Measurements from ENCODE around the gene ARL16. TPM values are rescaled to one million over a fixed set of nuclear protein-coding genes. Genes with fewer than 3 reads are reported as not detected.

ARL16 gene
- polyA plus RNA-seq, 1 of the 3 experiments (the other 2 are of a cell fraction): 148 TPM

GRCh38 chr17:81696218-81696941, 12.8 kb upstream of the ARL16 start:
- POLR2A ChIA-PET: interaction anchor here (0.6 to 1.3 kb wide), 2 partner anchors 13 to 29 kb away, joined by 5 to 6 read pairs; partner anchors contain the start of genes ARL16 and HGS
- peaks cover 91% of the 10 kb centered on the region for H3K79me2 ChIP-seq (ENCODE audit: insufficient read depth)
- peaks cover 47 to 81% of the 10 kb centered on the region in 2 experiments for H3K36me3 ChIP-seq (replicated peaks in 1 of 2; ENCODE audit: control insufficient read depth in 1 of 2, insufficient read depth in 2 of 2, low read length in 1 of 2)
- no peaks in the 10 kb centered on the region for H3K9me3 ChIP-seq
- H3K4me1 ChIP-seq (ENCODE audit: control insufficient read depth in 1 of 2, insufficient read depth in 2 of 2, low read depth in 1 of 2, low read length in 1 of 2): peaks cover 5 to 8% of the 10 kb centered on the region in 2 experiments; a peak in 2 of 4 replicates
- no peak for TF ChIP-seq RFX5 (IDR thresholded peaks at IDR 0.05; ENCODE audit: low read length)
- TF ChIP-seq TEAD4 (IDR thresholded peaks at IDR 0.05; ENCODE audit: borderline replicate concordance, insufficient read depth): no peak
- no peak for TF ChIP-seq SIN3A (IDR thresholded peaks at IDR 0.05; ENCODE audit: borderline replicate concordance, low read depth, low read length)
- TF ChIP-seq, protein P1, sequence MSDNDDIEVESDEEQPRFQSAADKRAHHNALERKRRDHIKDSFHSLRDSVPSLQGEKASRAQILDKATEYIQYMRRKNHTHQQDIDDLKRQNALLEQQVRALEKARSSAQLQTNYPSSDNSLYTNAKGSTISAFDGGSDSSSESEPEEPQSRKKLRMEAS (IDR thresholded peaks at IDR 0.05; ENCODE audit: low read depth): no peak
- TF ChIP-seq RXRA (IDR thresholded peaks at IDR 0.05; ENCODE audit: borderline replicate concordance, low read depth): no peak
- TF ChIP-seq FOXJ3 (CRISPR knock-in tag; IDR thresholded peaks at IDR 0.05): no peak
- no peak for TF ChIP-seq MEF2A (IDR thresholded peaks at IDR 0.05; ENCODE audit: borderline replicate concordance, low read depth)
- no peak for TF ChIP-seq YY1 (IDR thresholded peaks at IDR 0.05; ENCODE audit: low read depth)
- peaks cover 49% of the 10 kb centered on the region for H4K20me1 ChIP-seq (ENCODE audit: insufficient read depth)
- H3K27ac ChIP-seq (ENCODE audit: low read depth in 2 of 2, low read length in 1 of 2): no peak overlapping the region
- WGBS (ENCODE audit: low lambda C conversion rate): 93% methylated on average over 39 of the region's 40 CpGs
- CTCF ChIA-PET: interaction anchor here (1.5 to 1.8 kb wide), 2 partner anchors 17 to 21 kb away, joined by 3 to 9 read pairs; no protein-coding TSS in a partner anchor
- H2AFZ ChIP-seq (ENCODE audit: low read depth): no peak overlapping the region
- no peak for DNase-seq
- H3K27me3 ChIP-seq (ENCODE audit: insufficient read depth): no peaks in the 10 kb centered on the region
- no peak overlapping the region for H3K4me3 ChIP-seq (ENCODE audit: low read depth in 2 of 2, low read length in 1 of 2)
- H3K9me2 ChIP-seq: no peaks in the 10 kb centered on the region
- no peak overlapping the region for H3K9ac ChIP-seq
- no peak overlapping the region for H3K4me2 ChIP-seq
- H3F3A ChIP-seq (replicated peaks; ENCODE audit: insufficient read depth): peaks cover 38% of the 10 kb centered on the region

GRCh38 chr17:81695801-81696200, 12.2 kb upstream of the ARL16 start:
- Histone ChIP-seq H2AFZ (ENCODE audit: low read depth) (no peak overlapping the region), H3K9ac (no peak overlapping the region), H3K4me2 (no peak overlapping the region), H3K9me2 (no peaks in the 10 kb centered on the region), H3K27me3 (ENCODE audit: insufficient read depth) (no peaks in the 10 kb centered on the region), H3K27ac (ENCODE audit: low read depth in 2 of 2, low read length in 1 of 2) (no peak overlapping the region), H3K4me1 (ENCODE audit: control insufficient read depth in 1 of 2, insufficient read depth in 2 of 2, low read depth in 1 of 2, low read length in 1 of 2) (peaks cover 0 to 2% of the 10 kb centered on the region in 2 experiments; a peak in 1 of 4 replicates), H3K4me3 (ENCODE audit: low read depth in 2 of 2, low read length in 1 of 2) (no peak overlapping the region), H3K9me3 (no peaks in the 10 kb centered on the region), H4K20me1 (ENCODE audit: insufficient read depth) (peaks cover 49% of the 10 kb centered on the region), H3F3A (replicated peaks; ENCODE audit: insufficient read depth) (peaks cover 32% of the 10 kb centered on the region), H3K36me3 (replicated peaks in 1 of 2; ENCODE audit: control insufficient read depth in 1 of 2, insufficient read depth in 2 of 2, low read length in 1 of 2) (peaks cover 46 to 81% of the 10 kb centered on the region in 2 experiments), H3K79me2 (ENCODE audit: insufficient read depth) (peaks cover 91% of the 10 kb centered on the region)
- POLR2A ChIA-PET: interaction anchor here (0.6 to 1.3 kb wide), 3 partner anchors 11 to 28 kb away, joined by 3 to 6 read pairs (median 5); partner anchors contain the start of genes ARL16 and HGS
- 94% methylated on average over 21 of the region's 22 CpGs for WGBS (ENCODE audit: low lambda C conversion rate)
- no peak for TF ChIP-seq MEF2A (IDR thresholded peaks at IDR 0.05; ENCODE audit: borderline replicate concordance, low read depth)
- TF ChIP-seq CHD2 (IDR thresholded peaks at IDR 0.05; ENCODE audit: low read length, partially characterized antibody): no peak
- TF ChIP-seq RCOR1 (IDR thresholded peaks at IDR 0.05; ENCODE audit: low read length): no peak
- TF ChIP-seq, protein P1 (IDR thresholded peaks at IDR 0.05; ENCODE audit: low read depth): no peak
- no peak for TF ChIP-seq GATA2 (CRISPR knock-in tag; IDR thresholded peaks at IDR 0.05)
- TF ChIP-seq NRF1 (IDR thresholded peaks at IDR 0.05; ENCODE audit: low read depth, low read length): no peak
- TF ChIP-seq, protein P2, sequence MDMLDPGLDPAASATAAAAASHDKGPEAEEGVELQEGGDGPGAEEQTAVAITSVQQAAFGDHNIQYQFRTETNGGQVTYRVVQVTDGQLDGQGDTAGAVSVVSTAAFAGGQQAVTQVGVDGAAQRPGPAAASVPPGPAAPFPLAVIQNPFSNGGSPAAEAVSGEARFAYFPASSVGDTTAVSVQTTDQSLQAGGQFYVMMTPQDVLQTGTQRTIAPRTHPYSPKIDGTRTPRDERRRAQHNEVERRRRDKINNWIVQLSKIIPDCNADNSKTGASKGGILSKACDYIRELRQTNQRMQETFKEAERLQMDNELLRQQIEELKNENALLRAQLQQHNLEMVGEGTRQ (IDR thresholded peaks at IDR 0.05; ENCODE audit: borderline replicate concordance, low read depth, low read length): no peak
- TF ChIP-seq FOXM1 (IDR thresholded peaks at IDR 0.05; ENCODE audit: low read depth): no peak
- TF ChIP-seq TEAD4 (IDR thresholded peaks at IDR 0.05; ENCODE audit: borderline replicate concordance, insufficient read depth): no peak
- TF ChIP-seq POLR2AphosphoS5 (IDR thresholded peaks at IDR 0.05; ENCODE audit: low read depth, low read length): no peak
- TF ChIP-seq MXI1 (IDR thresholded peaks at IDR 0.05; ENCODE audit: low read depth, low read length): no peak
- no peak for TF ChIP-seq IRF3 (IDR thresholded peaks at IDR 0.05; ENCODE audit: low read depth, low read length)
- no peak for TF ChIP-seq ELF1 (IDR thresholded peaks at IDR 0.05)
- no peak for TF ChIP-seq REST (IDR thresholded peaks at IDR 0.05; ENCODE audit: low read depth, low read length)
- no peak for TF ChIP-seq RXRA (IDR thresholded peaks at IDR 0.05; ENCODE audit: borderline replicate concordance, low read depth)
- TF ChIP-seq YY1 (IDR thresholded peaks at IDR 0.05; ENCODE audit: low read depth): no peak
- CTCF ChIA-PET: interaction anchor here (0.6 to 1.8 kb wide), 4 partner anchors 17 to 24 kb away, joined by 3 to 9 read pairs (median 3); no protein-coding TSS in a partner anchor
- DNase-seq: no peak
